GM18867 (cell line): ENCODE results near the gene PTPRH.
"Not testable (repeated sequence)": the region's sequence is repeated elsewhere in the genome, so short reads cannot be mapped to it uniquely, and the experiment has no call there.

Source experiments
- ATAC-seq: cut with Tn5 transposase; IDR thresholded peaks from one replicate; pipeline ENCODE4 v1.9.1; 2021; ENCODE audit warnings: mild to moderate bottlenecking, moderate library complexity; ENCODE audit not compliant: unreplicated experiment

PTPRH gene

GRCh38 chr19:55161571-55162322, 47.6 kb downstream of the PTPRH start:
- ATAC-seq: no peak

- ATAC-seq: no peak
These were observed 48.3 kb downstream of the PTPRH start for GRCh38 chr19:55160986-55161365.

DNA sequence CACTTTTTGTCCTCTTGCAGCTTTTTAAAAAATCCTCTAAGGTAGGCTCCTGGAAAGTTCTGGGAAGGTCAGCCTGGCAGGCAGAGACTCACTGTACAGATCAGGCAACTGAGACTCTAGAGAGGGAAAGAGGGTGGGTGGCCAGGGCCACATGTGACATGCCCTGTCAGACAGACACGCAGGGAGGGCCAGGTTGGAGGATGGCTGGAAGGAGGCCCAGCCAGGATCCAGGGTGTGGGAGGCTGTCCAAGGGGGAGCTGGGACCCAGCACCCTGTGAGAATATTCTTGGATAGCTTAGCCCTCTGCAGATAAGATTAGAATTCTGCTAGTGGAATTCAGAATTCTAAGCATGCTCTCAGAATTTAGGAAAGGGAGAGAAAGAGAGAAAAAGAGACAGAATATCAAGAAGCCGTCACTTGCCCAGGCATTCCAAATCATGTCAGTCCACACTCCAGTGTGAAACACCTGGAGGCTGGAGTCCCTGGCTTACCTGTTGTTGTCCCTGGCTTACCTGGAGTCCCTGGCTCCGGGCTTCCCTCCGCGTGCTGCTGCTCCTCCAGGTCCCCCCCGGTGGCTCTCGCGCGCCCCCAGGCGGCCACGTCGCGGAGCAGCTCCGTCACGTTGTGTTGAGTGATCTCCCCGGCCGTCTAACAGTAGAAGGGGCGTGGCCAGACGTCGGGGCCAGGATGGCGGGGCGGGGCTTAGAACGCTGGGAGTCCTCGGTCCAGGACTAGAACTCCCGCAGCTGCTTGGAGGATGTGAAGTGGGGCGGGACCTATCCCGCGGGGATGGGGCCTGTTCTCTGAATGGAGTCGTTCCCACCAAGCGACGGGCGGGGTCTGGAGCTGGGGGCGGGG, 48.9 kb downstream of the PTPRH start:
- no peak for ATAC-seq

DNA sequence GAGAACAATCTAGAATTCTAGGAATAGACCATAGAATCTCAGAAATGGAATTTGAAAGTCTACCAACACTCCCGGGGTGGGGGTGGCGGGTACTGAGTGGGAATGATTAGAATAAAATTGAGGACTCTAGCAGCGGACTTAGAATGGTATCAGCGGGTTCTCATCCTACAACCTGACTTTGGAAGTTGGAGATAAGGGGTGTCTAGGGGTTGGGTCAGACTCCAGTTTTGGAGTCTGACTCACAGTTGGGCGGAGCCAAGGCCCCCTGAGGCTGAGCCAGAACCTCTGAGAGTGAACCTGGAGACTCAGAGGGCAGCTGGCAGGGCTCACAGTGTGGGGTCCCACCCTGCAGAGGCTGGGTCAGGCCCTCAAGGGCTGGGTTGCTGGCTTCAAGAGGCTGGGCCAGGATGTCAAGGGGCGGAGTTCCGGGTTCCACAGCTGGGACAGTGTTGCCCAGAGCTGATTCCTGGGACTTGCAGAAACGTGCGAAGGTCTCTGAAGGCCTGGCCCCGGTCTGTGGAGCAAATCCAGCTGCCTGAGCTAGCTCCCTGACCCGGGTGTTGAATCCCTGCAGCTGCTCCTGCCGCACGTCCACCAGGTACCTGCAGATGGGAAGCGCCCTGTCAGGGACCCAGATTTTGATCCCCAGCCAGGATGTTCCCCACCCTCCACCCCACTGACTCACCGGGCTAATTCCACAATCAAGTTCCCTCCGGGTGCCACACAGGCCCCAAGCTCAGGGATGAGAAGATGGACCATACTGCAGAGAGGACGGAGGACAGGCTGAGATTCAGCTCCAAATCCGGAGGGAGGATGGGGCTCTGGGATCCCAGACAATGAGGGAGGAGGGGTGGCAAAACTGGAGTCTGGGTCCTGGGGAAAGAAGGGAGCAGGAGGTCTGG, 50.2 kb downstream of the PTPRH start:
- ATAC-seq: no peak

DNA sequence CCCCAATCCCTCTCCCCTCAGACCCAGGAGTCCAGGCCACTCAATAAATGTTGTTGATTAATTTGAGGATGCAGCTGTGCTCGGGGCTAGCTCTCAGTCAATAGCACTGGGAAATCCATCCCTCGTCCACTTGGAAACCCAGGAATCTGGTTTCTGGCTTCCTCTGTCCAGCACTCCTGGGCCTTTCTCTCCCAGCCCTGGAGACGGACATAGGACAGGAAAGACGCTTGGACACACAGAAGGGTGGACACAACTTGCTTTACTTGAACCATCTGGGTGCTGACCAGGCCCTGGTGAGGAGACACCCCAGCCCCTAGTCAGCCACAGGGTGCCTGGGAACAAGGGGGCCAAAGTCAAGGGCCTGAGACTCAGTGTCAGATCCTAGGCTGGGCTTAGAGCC, 50.9 kb downstream of the PTPRH start:
- ATAC-seq: no peak

DNA sequence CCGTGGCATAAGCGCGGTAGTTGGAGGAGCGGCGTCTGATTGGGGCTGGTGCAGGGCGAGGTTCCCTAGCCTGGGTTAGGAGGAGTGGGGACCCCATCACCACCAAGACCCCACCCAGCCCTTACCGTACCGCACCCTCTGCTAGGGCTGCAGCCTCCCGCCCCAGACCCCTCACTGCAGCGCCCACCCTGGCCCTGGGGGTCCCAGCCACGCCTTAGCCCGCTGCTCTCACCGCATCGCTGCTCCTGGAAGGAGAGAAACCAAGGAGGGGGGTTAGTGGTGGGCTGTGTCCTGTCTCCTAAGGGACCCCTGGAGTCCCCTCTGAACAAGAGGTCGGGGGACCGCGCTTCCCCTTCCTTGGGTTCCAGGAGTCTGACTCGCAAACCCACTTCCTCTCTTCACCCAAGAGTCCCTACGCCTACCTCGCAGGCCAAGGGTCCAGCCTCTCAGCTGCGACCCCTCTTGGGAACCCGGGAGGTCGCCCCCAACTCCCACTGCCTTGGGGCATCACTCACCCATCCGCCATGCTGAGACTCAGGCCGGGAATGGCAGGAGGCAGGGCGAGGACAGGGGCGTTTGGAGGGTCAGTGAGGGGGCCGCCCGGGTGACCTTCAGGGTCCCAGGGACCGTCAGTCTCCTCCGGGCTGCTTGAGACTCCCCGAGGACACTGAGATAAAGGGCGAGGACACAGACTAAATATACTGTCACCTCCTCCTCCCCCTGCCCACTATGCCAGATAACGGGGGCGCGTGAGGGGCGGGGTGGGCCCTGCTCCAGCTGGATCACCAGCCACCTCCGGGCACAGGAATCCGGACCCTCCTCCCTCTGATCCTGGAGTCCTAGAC, 52.0 kb downstream of the PTPRH start, which contains the start of gene TNNI3:
Gene TNNI3 (minus strand): TSS at position 669 of the 845 bp plus-strand sequence. CDS start 143 bp downstream, at position 526.
- ATAC-seq: no peak

- ATAC-seq: no peak
These were observed 52.9 kb downstream of the PTPRH start for GRCh38 chr19:55156202-55157063.

- ATAC-seq: not testable (repeated sequence)
These were observed 53.5 kb downstream of the PTPRH start for GRCh38 chr19:55155784-55156183.

GRCh38 chr19:55153652-55154264, 55.5 kb downstream of the PTPRH start:
- ATAC-seq: no peak

DNA sequence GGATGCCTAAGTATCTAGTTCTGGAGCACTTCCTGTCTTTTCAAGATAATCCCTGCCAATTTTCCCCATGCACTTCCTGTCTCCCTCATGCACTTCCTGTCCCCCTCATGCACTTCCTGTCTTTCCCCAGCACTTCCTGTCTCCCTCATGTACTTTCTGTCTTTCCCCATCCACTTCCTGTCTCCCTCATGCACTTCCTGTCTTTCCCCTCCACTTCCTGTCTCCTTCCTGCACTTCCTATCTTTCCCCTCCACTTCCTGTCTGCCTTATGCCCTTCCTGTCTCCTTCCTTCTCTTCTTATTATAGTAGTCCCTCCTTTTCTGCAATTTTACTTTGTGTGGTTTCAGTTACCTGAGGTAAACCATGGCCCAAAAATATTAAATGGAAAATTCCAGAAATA, 57.3 kb downstream of the PTPRH start:
- no peak for ATAC-seq

DNA sequence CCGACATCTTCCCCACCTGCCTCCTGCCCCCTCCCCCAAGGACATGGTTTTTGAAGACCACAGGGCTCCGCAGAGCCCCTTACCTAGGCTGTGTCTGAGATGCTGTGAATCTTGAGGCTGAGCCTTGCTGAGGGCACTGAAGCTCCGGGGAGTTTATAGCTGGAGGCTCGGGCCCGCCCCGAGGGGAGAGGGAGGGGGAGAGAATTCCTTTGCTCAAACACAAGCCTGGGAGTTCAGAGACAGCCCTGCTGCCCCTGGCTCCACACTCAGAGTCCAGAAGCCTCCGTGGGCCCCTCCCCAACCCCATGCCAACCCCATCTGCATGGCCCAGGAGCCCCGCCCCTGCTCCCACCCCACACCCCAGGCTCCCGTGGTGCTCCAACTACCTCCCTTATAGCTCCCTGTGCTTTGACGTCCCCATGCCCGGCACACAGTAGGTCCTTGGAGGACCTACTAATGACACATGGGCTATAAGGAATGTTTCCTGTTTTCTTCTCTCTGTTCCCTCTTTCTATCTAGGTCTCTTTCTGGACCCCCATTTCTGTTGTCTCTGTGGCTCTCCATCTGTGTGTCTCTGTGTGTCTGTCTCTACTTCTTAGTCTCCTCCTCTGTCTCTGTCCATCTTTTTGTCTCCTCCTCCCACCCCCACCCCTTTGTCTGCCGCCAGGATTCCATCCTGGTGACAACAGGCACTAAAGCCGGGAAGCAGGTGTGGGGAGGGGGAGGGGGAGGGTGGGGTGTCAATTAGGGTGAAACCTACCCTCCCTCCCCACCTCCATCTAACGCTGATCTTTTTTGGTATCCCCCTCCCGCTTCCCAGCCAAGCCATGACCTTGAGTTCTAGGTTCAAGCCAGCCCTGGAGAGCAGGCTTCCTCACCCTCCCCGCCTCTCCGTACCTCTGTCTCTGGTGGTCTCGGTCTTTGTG, 60.0 kb downstream of the PTPRH start, which contains the start of gene TNNT1:
Gene TNNT1 (minus strand): TSS at position 129 of the 926 bp plus-strand sequence. CDS start 2,049 bp downstream, outside the sequence.
- ATAC-seq: no peak

GRCh38 chr19:55147545-55148251, 61.6 kb downstream of the PTPRH start:
- no peak for ATAC-seq

DNA sequence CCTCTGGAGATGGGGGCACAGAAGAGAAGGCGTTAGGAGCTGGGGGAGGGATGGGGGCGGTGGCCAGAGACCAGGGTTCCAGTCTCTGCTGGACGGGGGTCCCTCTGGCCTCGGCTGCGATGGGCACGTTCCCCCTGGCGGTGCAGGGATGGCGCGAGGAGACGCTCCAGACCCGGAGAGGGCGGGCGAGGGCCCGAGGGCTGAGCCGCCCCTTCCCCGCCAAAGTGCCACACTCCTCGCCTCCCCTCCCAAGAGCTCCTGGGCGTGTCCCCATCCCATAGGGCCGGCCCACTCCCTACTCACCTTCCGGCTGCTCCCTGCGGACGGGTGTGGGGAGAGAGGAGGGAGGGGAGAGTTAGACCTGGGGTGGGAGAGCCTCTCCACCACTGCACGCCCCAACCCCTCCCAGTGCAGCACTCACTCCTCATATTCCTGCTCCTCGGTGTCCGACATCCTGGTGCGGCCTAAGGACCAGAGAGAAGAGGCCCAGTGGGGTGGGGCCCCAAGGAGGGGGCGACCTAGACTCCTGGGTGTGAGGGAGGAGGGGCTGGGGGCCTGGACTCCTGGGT, 62.5 kb downstream of the PTPRH start:
- ATAC-seq: no peak

DNA sequence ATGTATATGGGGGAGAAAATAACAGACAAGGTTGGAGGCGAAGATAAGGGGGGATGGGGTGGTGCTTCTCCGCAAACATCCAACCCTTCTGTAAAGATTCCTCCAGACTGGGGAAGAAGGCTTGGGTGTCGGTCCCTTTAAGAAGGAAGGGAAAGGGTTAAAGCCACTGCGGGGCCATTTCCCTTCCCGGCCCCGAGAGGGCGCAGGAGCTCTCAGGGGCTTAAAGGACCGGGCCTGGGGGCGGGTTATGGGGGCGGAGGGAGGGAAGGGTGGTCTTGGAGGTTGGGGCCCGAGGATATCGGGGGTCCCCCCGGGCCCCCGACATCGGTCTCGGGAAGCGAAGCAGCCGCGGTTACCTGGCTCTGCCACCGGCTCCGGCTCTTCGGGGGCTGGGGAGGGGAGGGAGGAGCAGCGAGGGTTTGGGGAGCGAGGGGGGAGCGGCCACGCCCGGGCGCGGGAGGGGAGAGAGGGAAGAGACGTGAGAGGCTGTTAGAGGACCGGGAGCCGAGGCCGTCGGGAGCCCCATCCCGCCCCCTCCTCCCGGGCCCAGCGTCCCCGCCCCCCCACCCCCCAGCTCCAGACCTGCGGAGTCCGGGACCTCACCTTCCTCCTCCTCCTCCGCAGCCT, 63.1 kb downstream of the PTPRH start:
- ATAC-seq: no peak

- ATAC-seq: no peak
These were observed 64.1 kb downstream of the PTPRH start for GRCh38 chr19:55145232-55145631.

GRCh38 chr19:55141696-55142095, 67.6 kb downstream of the PTPRH start:
- no peak for ATAC-seq
